Thyroid gland (tissue), 4 donors: ENCODE results near the gene TNPO1.

Experiments
- POLR2A ChIP-seq, 2 donors: fragments of 450-650 bp; IDR thresholded peaks; one replicate each; pipeline ENCODE4 v1.6.1; 2017; ENCODE audit warnings: antibody characterized with exemption in 2 of 2, mild to moderate bottlenecking in 2 of 2, moderate library complexity in 1 of 2
- TF ChIP-seq, protein P1 (sequence below), 6 experiments: fragments of 200-600 bp in 3 of 6; fragments of 450-650 bp in 3 of 6; sonication (generic) in 3 of 6; IDR thresholded peaks; one replicate each; pipeline ENCODE4 v1.5.1; 2016 to 2019; ENCODE audit warnings: antibody characterized with exemption in 6 of 6, mild to moderate bottlenecking in 2 of 6, inconsistent platforms in 1 of 6, moderate library complexity in 1 of 6

DNA sequence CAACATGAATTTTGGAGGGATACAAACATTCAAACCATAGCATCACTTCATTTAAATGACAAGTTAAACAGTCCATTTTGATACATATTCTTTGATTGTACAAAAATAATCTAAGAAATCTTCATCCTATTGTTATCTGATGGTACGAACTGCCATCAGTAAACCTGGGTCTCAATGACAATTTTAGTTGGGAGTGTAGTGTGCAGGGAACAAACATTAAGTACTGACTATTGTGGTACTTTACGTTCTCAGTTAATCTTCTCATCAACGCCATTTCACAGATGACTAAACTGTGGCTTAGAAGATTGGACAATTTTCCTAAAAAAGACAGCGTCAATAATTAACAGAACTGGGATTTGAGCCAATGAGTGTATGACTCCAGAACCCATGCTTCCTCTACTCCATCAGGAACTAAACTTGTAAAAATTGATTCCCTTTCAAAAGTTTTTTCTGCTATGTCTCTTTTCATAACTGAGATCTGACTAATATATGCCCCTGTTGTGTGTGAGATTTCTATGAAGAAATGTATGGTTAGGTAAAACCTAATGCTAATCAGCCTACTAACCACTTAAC lies 21.1 kb downstream of the TNPO1 start:
- TF ChIP-seq POLR2A (IDR thresholded peaks at IDR 0.05) = no peak
- TF ChIP-seq, protein P1, sequence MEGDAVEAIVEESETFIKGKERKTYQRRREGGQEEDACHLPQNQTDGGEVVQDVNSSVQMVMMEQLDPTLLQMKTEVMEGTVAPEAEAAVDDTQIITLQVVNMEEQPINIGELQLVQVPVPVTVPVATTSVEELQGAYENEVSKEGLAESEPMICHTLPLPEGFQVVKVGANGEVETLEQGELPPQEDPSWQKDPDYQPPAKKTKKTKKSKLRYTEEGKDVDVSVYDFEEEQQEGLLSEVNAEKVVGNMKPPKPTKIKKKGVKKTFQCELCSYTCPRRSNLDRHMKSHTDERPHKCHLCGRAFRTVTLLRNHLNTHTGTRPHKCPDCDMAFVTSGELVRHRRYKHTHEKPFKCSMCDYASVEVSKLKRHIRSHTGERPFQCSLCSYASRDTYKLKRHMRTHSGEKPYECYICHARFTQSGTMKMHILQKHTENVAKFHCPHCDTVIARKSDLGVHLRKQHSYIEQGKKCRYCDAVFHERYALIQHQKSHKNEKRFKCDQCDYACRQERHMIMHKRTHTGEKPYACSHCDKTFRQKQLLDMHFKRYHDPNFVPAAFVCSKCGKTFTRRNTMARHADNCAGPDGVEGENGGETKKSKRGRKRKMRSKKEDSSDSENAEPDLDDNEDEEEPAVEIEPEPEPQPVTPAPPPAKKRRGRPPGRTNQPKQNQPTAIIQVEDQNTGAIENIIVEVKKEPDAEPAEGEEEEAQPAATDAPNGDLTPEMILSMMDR (IDR thresholded peaks at IDR 0.05) = no peak
